Keratinocyte (primary cell): Measurements from ENCODE around the gene CAPN15. TPM values are rescaled to one million over a fixed set of nuclear protein-coding genes. Genes with fewer than 3 reads are reported as not detected.

ENCODE experiments used
- DNase-seq: peaks from one replicate; pipeline ENCODE4 v3.0.0-alpha.2; 2011; ENCODE audit warnings: low read depth, missing footprints, low spot score
- FAIRE-seq: peaks from 2 replicates; lab custom pipeline; 2011; peaks lifted over from hg19 to GRCh38; lab: Jason Lieb, UNC
- H2AFZ ChIP-seq: 2 replicates; pipeline ENCODE4 v1.6.0; 2012; ENCODE audit warnings: low read length, control low read depth, inconsistent platforms; ENCODE audit not compliant: control insufficient read depth
- H3K27ac ChIP-seq: 2 replicates; pipeline ENCODE4 v1.5.1; 2011; ENCODE audit warnings: low read length; ENCODE audit not compliant: control insufficient read depth, insufficient read depth
- H3K27me3 ChIP-seq: 3 replicates; pipeline ENCODE4 v1.6.0; 2011; ENCODE audit warnings: low read length; ENCODE audit not compliant: control insufficient read depth, insufficient read depth; ENCODE audit errors: extremely low read depth
- H3K36me3 ChIP-seq, 2 experiments: 2 replicates in 1 of 2; 3 replicates in 1 of 2; pipeline ENCODE4 v1.5.1; 2011; ENCODE audit warnings: low read length in 2 of 2, mild to moderate bottlenecking in 1 of 2; ENCODE audit not compliant: control insufficient read depth in 2 of 2, insufficient read depth in 2 of 2; ENCODE audit errors: extremely low read depth in 1 of 2
- H3K4me1 ChIP-seq: 3 replicates; pipeline ENCODE4 v1.5.1; 2011; ENCODE audit warnings: low read length; ENCODE audit not compliant: control insufficient read depth, insufficient read depth; ENCODE audit errors: extremely low read depth
- H3K4me2 ChIP-seq: 3 replicates; pipeline ENCODE4 v1.6.0; 2011; ENCODE audit warnings: low read depth, low read length; ENCODE audit not compliant: control insufficient read depth, insufficient read depth; ENCODE audit errors: extremely low read depth
- H3K4me3 ChIP-seq, 3 experiments: fragments of 200-600 bp in 1 of 3; sonication (generic) in 1 of 3; 2 replicates in 2 of 3; 3 replicates in 1 of 3; pipeline ENCODE4 v1.5.1; 2011 to 2016; ENCODE audit warnings: low read length in 3 of 3, mild to moderate bottlenecking in 3 of 3, control low read depth in 2 of 3, inconsistent platforms in 1 of 3, low read depth in 1 of 3, mixed read lengths in 1 of 3, mixed run types in 1 of 3, moderate library complexity in 1 of 3; ENCODE audit not compliant: control insufficient read depth in 2 of 3, insufficient read depth in 2 of 3; ENCODE audit errors: extremely low read depth in 1 of 3
- H3K79me2 ChIP-seq: 2 replicates; pipeline ENCODE4 v1.6.0; 2012; ENCODE audit warnings: low read length; ENCODE audit not compliant: control insufficient read depth, insufficient read depth
- H3K9ac ChIP-seq: 3 replicates; pipeline ENCODE4 v1.6.0; 2011; ENCODE audit warnings: low read length; ENCODE audit not compliant: control insufficient read depth, insufficient read depth; ENCODE audit errors: extremely low read depth
- H3K9me1 ChIP-seq: 3 replicates; pipeline ENCODE4 v1.6.0; 2011; ENCODE audit warnings: low read length; ENCODE audit not compliant: control insufficient read depth, insufficient read depth; ENCODE audit errors: extremely low read depth
- H3K9me3 ChIP-seq: 2 replicates; pipeline ENCODE4 v1.5.1; 2012; ENCODE audit warnings: low read depth, low read length; ENCODE audit not compliant: control insufficient read depth
- H4K20me1 ChIP-seq: 3 replicates; pipeline ENCODE4 v1.6.0; 2011; ENCODE audit warnings: low read length; ENCODE audit not compliant: control insufficient read depth, insufficient read depth; ENCODE audit errors: extremely low read depth
- EZH2 ChIP-seq: IDR thresholded peaks from one replicate; pipeline ENCODE4 v1.6.1; 2012; ENCODE audit warnings: inconsistent platforms, mild to moderate bottlenecking, low read length, moderate library complexity
- dilution Hi-C: fragments of 300-500 bp; cut with MboI; formaldehyde crosslinking; loops from one replicate; pipeline ENCODE4 v1.7.0; 2020; ENCODE audit warnings: low sequenced_read_pairs; ENCODE audit not compliant: extremely low pct_ligation_motif_present
- polyA plus RNA-seq, 5 experiments: library from polyadenylated mRNA; depleted of rRNA in 3 of 5; stranded (reverse) in 3 of 5; stranded (forward) in 1 of 5; unstranded in 1 of 5; fragments of >200 nt; gene quantifications; 1 replicate in 1 of 5; 2 replicates in 3 of 5; 3 replicates in 1 of 5; pipeline versions ENCODE4 v1.2.1 to v1.2.3, GENCODE V29; 2011 to 2012; ENCODE audit warnings: missing spikeins in 2 of 5, low read depth in 1 of 5, low replicate concordance in 1 of 5
- TF ChIP-seq, protein P1 (sequence below), 3 experiments: IDR thresholded peaks in 1 of 3; conservative IDR thresholded peaks in 1 of 3; optimal IDR thresholded peaks in 1 of 3; 2 replicates in 2 of 3; 3 replicates in 1 of 3; pipeline versions ENCODE3 to v1.5.1; 2011; ENCODE audit warnings: low read length in 3 of 3, mild to moderate bottlenecking in 3 of 3, moderate library complexity in 2 of 3, control low read depth in 1 of 3, inconsistent platforms in 1 of 3; ENCODE audit not compliant: insufficient read depth in 2 of 3; ENCODE audit errors: extremely low read depth in 1 of 3

Gene CAPN15
- polyA plus RNA-seq, 1 donor (not counting 4 experiments of a cell fraction or from before 2014, with no cell fraction given), result 7.9 TPM

DNA sequence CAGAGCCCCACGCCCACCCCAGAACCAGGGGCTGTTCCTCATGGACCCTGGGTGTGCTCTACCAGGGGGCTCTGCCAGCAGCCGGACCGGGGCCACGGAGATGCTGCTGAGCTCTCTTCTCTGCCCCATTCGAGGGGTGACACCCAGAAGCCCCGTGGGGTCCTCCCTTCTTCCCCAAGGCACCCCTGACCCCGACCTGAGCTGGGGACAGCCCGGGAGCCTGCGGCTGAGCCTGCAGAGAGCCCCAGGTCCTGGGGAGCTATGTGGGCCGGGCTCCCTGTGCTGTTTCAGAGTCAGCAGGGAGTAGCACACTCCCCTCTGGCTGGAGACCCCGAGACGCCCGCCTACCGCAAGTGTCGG lies 31.5 kb downstream of the CAPN15 start:
- no peak for DNase-seq
- Histone ChIP-seq H3K4me2 (no peak overlapping the region), H3K27ac (no peak overlapping the region), H3K27me3 (peaks cover 50% of the 10 kb centered on the region), H4K20me1 (no peaks in the 10 kb centered on the region), H3K9ac (no peak overlapping the region), H3K4me3 (no peak overlapping the region), H3K4me1 (peaks cover 12% of the 10 kb centered on the region), H3K9me3 (no peaks in the 10 kb centered on the region), H2AFZ (no peak overlapping the region), H3K79me2 (no peaks in the 10 kb centered on the region), H3K9me1 (no peaks in the 10 kb centered on the region), H3K36me3 (no peaks in the 10 kb centered on the region)
- dilution Hi-C loops, result no loop called here
- TF ChIP-seq EZH2, result no peak
- TF ChIP-seq, protein P1, sequence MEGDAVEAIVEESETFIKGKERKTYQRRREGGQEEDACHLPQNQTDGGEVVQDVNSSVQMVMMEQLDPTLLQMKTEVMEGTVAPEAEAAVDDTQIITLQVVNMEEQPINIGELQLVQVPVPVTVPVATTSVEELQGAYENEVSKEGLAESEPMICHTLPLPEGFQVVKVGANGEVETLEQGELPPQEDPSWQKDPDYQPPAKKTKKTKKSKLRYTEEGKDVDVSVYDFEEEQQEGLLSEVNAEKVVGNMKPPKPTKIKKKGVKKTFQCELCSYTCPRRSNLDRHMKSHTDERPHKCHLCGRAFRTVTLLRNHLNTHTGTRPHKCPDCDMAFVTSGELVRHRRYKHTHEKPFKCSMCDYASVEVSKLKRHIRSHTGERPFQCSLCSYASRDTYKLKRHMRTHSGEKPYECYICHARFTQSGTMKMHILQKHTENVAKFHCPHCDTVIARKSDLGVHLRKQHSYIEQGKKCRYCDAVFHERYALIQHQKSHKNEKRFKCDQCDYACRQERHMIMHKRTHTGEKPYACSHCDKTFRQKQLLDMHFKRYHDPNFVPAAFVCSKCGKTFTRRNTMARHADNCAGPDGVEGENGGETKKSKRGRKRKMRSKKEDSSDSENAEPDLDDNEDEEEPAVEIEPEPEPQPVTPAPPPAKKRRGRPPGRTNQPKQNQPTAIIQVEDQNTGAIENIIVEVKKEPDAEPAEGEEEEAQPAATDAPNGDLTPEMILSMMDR (optimal IDR thresholded peaks at IDR 0.05 in 1 of 3, IDR thresholded peaks at IDR 0.05 in 1 of 3, conservative IDR thresholded peaks at IDR 0.05 in 1 of 3; ENCODE audit: extremely low read depth in 1 of 3, insufficient read depth in 2 of 3, low read length in 3 of 3), result no peak
- FAIRE-seq, result no peak

DNA sequence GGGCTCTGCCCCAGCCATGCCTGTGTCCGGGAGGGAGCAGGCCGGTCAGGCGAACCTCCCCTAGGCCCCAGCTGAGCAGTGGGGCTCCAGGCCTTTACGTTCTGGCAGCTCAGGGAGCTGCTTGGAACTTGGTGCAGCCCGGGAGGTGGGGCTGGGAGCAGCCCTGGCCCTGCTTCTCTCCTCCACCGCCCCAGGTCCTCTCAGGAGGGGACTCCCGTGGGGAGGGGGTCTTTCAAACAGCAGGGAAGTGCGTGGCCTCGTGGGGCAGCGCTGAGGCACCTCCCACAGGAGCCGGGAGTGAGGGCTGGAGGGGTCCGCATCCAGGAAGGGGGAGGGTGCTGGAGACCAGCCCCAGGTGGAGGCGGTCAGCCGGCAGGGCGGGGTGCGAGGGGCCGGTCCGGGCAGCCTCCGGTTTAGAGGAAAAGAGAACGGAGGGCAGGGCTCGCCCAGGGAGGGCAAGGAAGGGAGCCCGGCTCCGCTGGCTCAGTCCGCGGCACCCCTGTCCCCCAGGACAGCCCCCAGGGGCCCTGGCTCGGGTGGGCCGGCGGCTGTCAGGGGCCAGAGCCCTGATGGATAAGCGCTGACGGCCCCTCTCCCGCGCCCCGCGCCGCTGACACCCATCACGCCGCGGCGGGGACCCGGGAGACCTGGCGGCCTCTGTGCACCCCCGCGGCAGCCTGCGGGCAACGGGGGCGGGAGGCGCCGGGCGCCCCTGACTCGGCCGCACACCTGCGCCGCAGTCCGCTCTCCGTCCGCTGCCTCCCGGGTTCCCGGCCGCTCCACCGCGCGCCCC lies 32.1 kb downstream of the CAPN15 start:
- FAIRE-seq (no peak), DNase-seq (no peak)
- dilution Hi-C loops, result no loop called here
- TF ChIP-seq, protein P1 (optimal IDR thresholded peaks at IDR 0.05 in 1 of 3, IDR thresholded peaks at IDR 0.05 in 1 of 3, conservative IDR thresholded peaks at IDR 0.05 in 1 of 3; ENCODE audit: extremely low read depth in 1 of 3, insufficient read depth in 2 of 3, low read length in 3 of 3), result no peak
- TF ChIP-seq EZH2, result peak; percentile 99
- Histone ChIP-seq H2AFZ (no peak overlapping the region), H3K36me3 (no peaks in the 10 kb centered on the region), H3K27ac (no peak overlapping the region), H3K79me2 (no peaks in the 10 kb centered on the region), H3K9me1 (no peaks in the 10 kb centered on the region), H3K27me3 (peaks cover 50% of the 10 kb centered on the region), H3K4me3 (no peak overlapping the region), H3K9ac (no peak overlapping the region), H3K4me1 (peaks cover 10% of the 10 kb centered on the region), H4K20me1 (no peaks in the 10 kb centered on the region), H3K4me2 (no peak overlapping the region), H3K9me3 (no peaks in the 10 kb centered on the region)
